Suprapubic skin (tissue), 4 donors: Measurements from ENCODE around the gene CDK9. TPM values are rescaled to one million over a fixed set of nuclear protein-coding genes. Genes with fewer than 3 reads are reported as not detected.
A peak's percentile ranks its signal among the peaks of the same experiment; 100 is the strongest.
"Not testable (repeated sequence)": the region's sequence is repeated elsewhere in the genome, so short reads cannot be mapped to it uniquely, and the experiment has no call there.

Experiments used
- DNase-seq, 2 donors: peaks; one replicate each; pipeline ENCODE4 v3.0.0-alpha.2; 2019; ENCODE audit warnings: low spot score in 2 of 2
- H3K27ac ChIP-seq: fragments of 200-600 bp; sonication (generic); one replicate; pipeline ENCODE4 v1.5.1; 2019
- H3K27me3 ChIP-seq: fragments of 200-600 bp; sonication (generic); one replicate; pipeline ENCODE4 v1.5.1; 2019
- H3K36me3 ChIP-seq: fragments of 200-600 bp; sonication (generic); one replicate; pipeline ENCODE4 v1.5.1; 2019
- H3K4me1 ChIP-seq: fragments of 200-600 bp; sonication (generic); one replicate; pipeline ENCODE4 v1.5.1; 2019
- H3K4me3 ChIP-seq: fragments of 200-600 bp; sonication (generic); one replicate; pipeline ENCODE4 v1.5.1; 2019; ENCODE audit warnings: mild to moderate bottlenecking
- H3K9me3 ChIP-seq: fragments of 200-600 bp; sonication (generic); one replicate; pipeline ENCODE4 v1.5.1; 2019
- EP300 ChIP-seq: sonication (generic); formaldehyde crosslinking; IDR thresholded peaks from one replicate; pipeline ENCODE4 v1.6.1; 2017; ENCODE audit warnings: antibody characterized with exemption
- POLR2A ChIP-seq, 2 donors: fragments of 450-650 bp; IDR thresholded peaks; one replicate each; pipeline ENCODE4 v1.6.1; 2017; ENCODE audit warnings: antibody characterized with exemption in 2 of 2, mild to moderate bottlenecking in 2 of 2, moderate library complexity in 2 of 2
- POLR2AphosphoS5 ChIP-seq, 3 donors: sonication (generic); formaldehyde crosslinking; IDR thresholded peaks; one replicate each; pipeline ENCODE4 v1.6.1; 2017; ENCODE audit warnings: antibody characterized with exemption in 3 of 3
- WGBS: methylation state at CpG from one replicate; pipeline ENCODE4 v1.1.5; 2018; 5-methylcytosine and 5-hydroxymethylcytosine counted together
- total RNA-seq, 4 donors: library from RNA; depleted of rRNA; stranded (reverse); fragments of >200 nt; gene quantifications; one replicate each; pipeline ENCODE4 v1.1.0, GENCODE V29; 2016
- TF ChIP-seq, protein P1 (sequence below), 2 donors: fragments of 200-600 bp in 1 of 2; fragments of 450-650 bp in 1 of 2; sonication (generic) in 1 of 2; IDR thresholded peaks; one replicate each; pipeline ENCODE4 v1.5.1; 2016 to 2019; ENCODE audit warnings: antibody characterized with exemption in 2 of 2, mild to moderate bottlenecking in 1 of 2, moderate library complexity in 1 of 2

The CDK9 gene
- total RNA-seq, 4 donors from 2014 or later = 57.2 to 119 (median 72.7) TPM

DNA sequence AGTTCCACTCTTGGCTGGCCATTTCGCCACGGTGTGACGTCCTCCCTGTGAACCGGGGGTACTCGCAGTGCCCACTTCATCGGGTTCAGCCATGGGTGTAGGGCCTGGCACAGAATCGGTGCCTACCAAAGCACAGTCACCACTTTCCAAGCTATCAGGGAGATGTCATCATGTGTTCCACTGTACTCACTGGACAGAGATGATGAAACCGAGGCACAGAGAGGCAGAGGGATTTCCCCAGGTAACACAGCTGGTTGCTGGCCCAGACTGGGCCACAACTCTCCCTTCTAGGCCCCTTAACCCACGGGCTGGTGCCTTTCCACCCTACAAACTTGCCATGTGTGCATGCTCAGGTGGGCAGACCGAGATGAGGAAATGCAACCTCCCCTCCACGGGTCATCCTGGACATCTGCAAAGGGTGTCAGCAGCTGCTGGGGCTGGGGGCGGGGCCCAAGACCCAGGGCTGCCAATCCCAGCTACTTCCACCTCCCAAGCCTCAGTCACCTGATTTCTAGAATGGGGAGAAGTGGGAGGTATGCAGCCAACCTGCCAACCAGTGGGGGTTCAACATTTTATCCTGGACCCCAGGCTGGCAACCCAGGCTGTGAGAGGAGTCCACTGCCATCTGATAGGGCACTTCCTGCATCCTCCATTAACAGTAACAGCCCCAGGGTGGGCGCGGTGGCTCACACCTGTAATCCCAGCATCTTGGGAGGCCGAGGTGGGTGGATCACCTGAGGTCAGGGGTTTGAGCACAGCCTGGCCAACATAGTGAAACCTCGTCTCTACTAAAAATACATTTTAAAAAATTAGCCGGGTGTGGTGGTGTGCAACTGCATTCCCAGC lies 6.5 kb upstream of the CDK9 start:
- no peak for DNase-seq
- WGBS = 82% methylated on average over 5 of the region's 17 CpGs
- peak overlapping the region; percentile 21 for H3K4me3 ChIP-seq
- H3K27me3 ChIP-seq = no peaks in the 10 kb centered on the region
- no peaks in the 10 kb centered on the region for H3K36me3 ChIP-seq
- H3K27ac ChIP-seq = peak overlapping the region; percentile 3
- H3K9me3 ChIP-seq = no peaks in the 10 kb centered on the region
- TF ChIP-seq POLR2AphosphoS5 (IDR thresholded peaks at IDR 0.05) = no peak
- TF ChIP-seq POLR2A (IDR thresholded peaks at IDR 0.05) = no peak
- TF ChIP-seq, protein P1, sequence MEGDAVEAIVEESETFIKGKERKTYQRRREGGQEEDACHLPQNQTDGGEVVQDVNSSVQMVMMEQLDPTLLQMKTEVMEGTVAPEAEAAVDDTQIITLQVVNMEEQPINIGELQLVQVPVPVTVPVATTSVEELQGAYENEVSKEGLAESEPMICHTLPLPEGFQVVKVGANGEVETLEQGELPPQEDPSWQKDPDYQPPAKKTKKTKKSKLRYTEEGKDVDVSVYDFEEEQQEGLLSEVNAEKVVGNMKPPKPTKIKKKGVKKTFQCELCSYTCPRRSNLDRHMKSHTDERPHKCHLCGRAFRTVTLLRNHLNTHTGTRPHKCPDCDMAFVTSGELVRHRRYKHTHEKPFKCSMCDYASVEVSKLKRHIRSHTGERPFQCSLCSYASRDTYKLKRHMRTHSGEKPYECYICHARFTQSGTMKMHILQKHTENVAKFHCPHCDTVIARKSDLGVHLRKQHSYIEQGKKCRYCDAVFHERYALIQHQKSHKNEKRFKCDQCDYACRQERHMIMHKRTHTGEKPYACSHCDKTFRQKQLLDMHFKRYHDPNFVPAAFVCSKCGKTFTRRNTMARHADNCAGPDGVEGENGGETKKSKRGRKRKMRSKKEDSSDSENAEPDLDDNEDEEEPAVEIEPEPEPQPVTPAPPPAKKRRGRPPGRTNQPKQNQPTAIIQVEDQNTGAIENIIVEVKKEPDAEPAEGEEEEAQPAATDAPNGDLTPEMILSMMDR (IDR thresholded peaks at IDR 0.05) = no peak
- no peak for TF ChIP-seq EP300
- H3K4me1 ChIP-seq = peaks cover 27% of the 10 kb centered on the region

DNA sequence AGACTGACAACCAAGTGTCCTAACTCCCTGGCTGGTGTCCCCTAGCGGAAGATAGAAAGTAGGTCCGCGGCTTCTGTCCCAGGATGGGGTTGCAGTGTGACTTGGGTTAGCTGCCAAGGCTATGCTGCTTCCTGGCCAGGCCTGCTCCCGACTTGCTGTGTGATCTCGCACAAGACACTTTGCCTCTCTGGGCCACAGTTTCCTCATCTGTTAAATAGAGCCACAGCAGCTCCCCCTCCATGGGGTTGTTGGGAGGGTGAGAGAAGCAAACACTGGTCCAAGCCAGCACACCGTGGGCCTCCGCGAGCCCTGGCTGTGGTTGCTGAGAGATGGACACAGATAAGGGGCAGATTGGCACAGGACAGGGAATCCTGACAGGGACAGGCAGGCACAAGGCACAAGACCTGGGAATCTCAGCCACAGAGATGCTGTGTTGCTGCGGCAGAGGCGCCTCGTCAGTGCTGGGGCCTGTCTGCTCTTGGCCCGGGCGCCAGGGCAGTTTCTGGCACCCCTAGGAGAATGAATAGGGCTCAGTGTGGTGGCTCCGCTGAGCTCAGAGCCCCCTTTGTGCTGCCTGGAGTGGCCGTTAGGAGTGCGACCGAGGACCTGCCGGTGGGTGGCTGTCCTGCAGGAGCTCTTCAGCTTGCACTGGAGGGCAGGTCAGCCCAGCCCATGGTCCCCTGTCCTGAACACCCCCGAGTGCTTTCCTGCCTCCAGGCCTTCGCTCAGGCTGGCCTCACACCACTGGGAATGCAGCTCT lies 5.5 kb upstream of the CDK9 start:
- H3K9me3 ChIP-seq = no peaks in the 10 kb centered on the region
- no peak for DNase-seq
- H3K27ac ChIP-seq = no peak overlapping the region
- H3K36me3 ChIP-seq = no peaks in the 10 kb centered on the region
- no peak overlapping the region for H3K4me3 ChIP-seq
- H3K4me1 ChIP-seq = peaks cover 33% of the 10 kb centered on the region
- H3K27me3 ChIP-seq = no peaks in the 10 kb centered on the region
- WGBS = 76% methylated on average over 14 of the region's 20 CpGs
- TF ChIP-seq POLR2A (IDR thresholded peaks at IDR 0.05) = no peak
- no peak for TF ChIP-seq POLR2AphosphoS5 (IDR thresholded peaks at IDR 0.05)
- TF ChIP-seq EP300 = no peak
- TF ChIP-seq, protein P1 (IDR thresholded peaks at IDR 0.05) = no peak

DNA sequence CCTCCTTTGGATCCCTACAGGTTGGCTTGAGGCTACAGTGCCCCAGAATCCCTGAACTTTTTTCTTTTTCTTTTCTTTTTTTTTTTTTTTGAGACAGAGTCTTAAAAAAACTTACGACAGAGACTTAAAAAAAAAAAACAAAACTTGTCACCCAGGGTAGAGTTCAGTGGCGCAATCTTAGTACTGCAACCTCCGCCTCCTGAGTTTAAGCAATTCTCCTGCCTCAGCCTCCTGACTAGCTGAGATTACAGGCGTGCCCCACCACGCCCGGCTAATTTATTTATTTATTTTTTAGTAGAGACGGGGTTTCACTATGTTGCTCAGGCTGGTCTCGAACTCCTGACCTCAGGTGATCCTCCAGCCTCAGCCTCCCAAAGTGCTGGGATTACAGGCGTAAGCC lies 4.9 kb upstream of the CDK9 start:
- H3K27ac ChIP-seq, H3K27me3 ChIP-seq, DNase-seq, H3K9me3 ChIP-seq, H3K4me3 ChIP-seq, H3K36me3 ChIP-seq: not testable (repeated sequence)
- 86% methylated on average over 9 of the region's 9 CpGs for WGBS
- H3K4me1 ChIP-seq = peaks cover 33% of the 10 kb centered on the region

DNA sequence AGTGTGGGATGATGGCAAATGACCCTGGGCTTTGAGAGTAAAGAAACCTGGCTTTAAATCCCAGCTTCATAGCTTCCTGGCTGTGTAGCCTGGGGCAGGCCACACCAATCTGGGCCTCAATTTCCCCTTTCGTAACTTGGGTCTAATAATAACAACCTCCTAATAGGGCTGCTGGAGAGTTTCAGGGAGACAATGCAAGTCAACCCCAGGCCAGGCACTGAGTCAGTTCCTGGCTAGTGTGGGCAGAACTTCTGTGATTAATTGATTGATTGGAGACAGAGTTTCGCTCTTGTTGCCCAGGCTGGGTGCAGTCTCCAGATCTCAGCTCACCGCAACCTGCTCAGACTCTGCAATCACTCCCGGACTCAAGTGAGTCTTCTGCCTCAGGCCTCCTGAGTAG lies 4.0 kb upstream of the CDK9 start:
- WGBS = 82% methylated on average over 4 of the region's 4 CpGs
- no peak for TF ChIP-seq POLR2A (IDR thresholded peaks at IDR 0.05)
- TF ChIP-seq EP300 = no peak
- TF ChIP-seq, protein P1 (IDR thresholded peaks at IDR 0.05) = no peak
- no peak for TF ChIP-seq POLR2AphosphoS5 (IDR thresholded peaks at IDR 0.05)
- Histone ChIP-seq H3K9me3 (no peaks in the 10 kb centered on the region), H3K36me3 (no peaks in the 10 kb centered on the region), H3K4me3 (no peak overlapping the region), H3K4me1 (peaks cover 37% of the 10 kb centered on the region), H3K27ac (peak overlapping the region; percentile 29), H3K27me3 (no peaks in the 10 kb centered on the region)
- DNase-seq = no peak

DNA sequence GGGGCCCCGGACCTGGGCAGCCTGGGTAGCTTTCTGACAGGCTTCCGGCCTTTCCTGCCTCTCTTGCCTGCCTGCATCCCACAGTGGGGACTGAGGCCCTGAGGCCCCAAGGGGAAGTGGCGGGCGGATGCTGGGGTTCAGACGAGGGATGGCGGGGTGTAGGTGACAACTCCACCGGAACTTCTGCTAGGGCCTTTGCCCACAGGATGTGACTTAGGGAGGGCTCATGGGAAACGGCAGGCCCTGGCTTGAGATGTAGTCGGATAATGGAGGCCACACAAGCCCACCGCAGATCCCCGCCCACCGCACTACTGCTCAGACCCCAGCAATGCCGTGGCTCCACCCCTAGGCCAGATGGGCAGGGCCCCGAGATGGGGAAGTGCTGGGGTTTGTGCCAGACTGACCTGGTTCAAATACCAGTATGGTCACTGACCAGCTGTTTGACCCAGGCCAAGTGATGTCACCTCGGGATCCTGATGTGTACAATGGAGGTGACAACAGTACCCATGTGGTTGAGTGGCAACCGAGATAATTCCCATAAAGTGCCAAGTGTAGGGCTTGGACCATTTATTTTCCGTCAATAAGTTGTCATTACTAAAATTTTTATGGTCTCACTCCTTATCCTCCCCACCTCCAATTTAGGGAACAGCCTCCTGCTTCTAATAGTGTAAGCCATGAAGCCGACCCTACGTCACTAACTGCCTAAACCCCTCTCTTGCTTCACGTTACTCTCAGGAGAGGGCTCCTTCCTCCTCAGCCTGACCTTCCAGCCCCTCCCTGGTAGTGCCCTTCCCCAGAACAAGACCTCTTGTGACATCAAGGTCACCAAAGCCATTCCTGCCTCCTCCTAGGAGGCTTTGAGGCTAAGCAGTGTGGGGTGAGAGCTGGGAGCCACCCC lies 2.5 kb upstream of the CDK9 start:
- Histone ChIP-seq H3K27me3 (no peaks in the 10 kb centered on the region), H3K27ac (peak overlapping the region; percentile 30), H3K36me3 (peaks cover 12% of the 10 kb centered on the region), H3K9me3 (no peaks in the 10 kb centered on the region), H3K4me1 (peaks cover 52% of the 10 kb centered on the region), H3K4me3 (no peak overlapping the region)
- 62% methylated on average over 20 of the region's 20 CpGs for WGBS
- no peak for TF ChIP-seq EP300
- TF ChIP-seq POLR2A (IDR thresholded peaks at IDR 0.05) = no peak
- TF ChIP-seq, protein P1 (IDR thresholded peaks at IDR 0.05) = no peak
- no peak for TF ChIP-seq POLR2AphosphoS5 (IDR thresholded peaks at IDR 0.05)
- peak; percentile 89 to 90 for DNase-seq
